ENCODE data around the gene CLDN6. TPM values are rescaled to one million over a fixed set of nuclear protein-coding genes. Genes with fewer than 3 reads are reported as not detected.

The CLDN6 gene
- total RNA-seq, 1 experiment from 2014 or later, result 743 TPM

GRCh38 chr16:3045758-3046640 is 28.0 kb upstream of the CLDN6 start, which contains the start of gene MMP25:
TSS of gene MMP25 (plus strand) at chr16:3046561. CDS start at chr16:3046918, 357 bp downstream.
- no peak for TF ChIP-seq CTCF (conservative IDR thresholded peaks at IDR 0.05)
- no peak within 1 kb of the TSS for H2AFZ ChIP-seq (ENCODE audit: low read length)
- peak; percentile 66 for DNase-seq

More at GRCh38 chr16:3045758-3046640, 28.0 kb upstream of the CLDN6 start, which contains the start of gene MMP25:
- Histone ChIP-seq H3K4me2 (ENCODE audit: insufficient read depth, insufficient read length, low read length) (peak within 1 kb of the TSS; percentile 87), H2BK5ac (ENCODE audit: insufficient read length, low read length) (no peak within 1 kb of the TSS), H3K79me1 (ENCODE audit: insufficient read depth, low read depth, low read length, poor library complexity, severe bottlenecking) (no peaks in the 10 kb centered on the region), H3K56ac (ENCODE audit: insufficient read length, low read depth, low read length) (no peak within 1 kb of the TSS), H2AK5ac (ENCODE audit: insufficient read length, low read length) (no peak within 1 kb of the TSS), H3K23me2 (ENCODE audit: insufficient read length, low read depth, low read length, poor library complexity, severe bottlenecking) (peaks cover 20% of the 10 kb centered on the region), H3K14ac (ENCODE audit: insufficient read depth, low read length) (peak within 1 kb of the TSS; percentile 78), H3K4ac (ENCODE audit: low read depth, low read length) (no peak within 1 kb of the TSS), H4K8ac (replicated peaks; ENCODE audit: insufficient read length, low read depth, low read length) (no peak within 1 kb of the TSS), H3K9ac (ENCODE audit: extremely low read depth, insufficient read length, low read length) (peak within 1 kb of the TSS; percentile 88), H3K4me1 (ENCODE audit: insufficient read depth, low read length) (no peaks in the 10 kb centered on the region), H4K20me1 (ENCODE audit: control insufficient read depth, insufficient read depth, insufficient read length) (no peaks in the 10 kb centered on the region), H2BK120ac (ENCODE audit: low read depth, low read length, poor library complexity, severe bottlenecking) (no peak within 1 kb of the TSS), H3K79me2 (ENCODE audit: insufficient read depth, low read length) (no peaks in the 10 kb centered on the region), H3K27me3 (ENCODE audit: insufficient read depth, low read length) (no peaks in the 10 kb centered on the region), H3K9me3 (ENCODE audit: control insufficient read depth, low read depth, low read length) (no peaks in the 10 kb centered on the region), H4K91ac (ENCODE audit: insufficient read length, low read depth, low read length) (no peak within 1 kb of the TSS), H2BK12ac (ENCODE audit: insufficient read length, low read depth, low read length) (no peak within 1 kb of the TSS), H4K5ac (ENCODE audit: insufficient read length, low read depth, low read length) (no peak within 1 kb of the TSS), H2BK15ac (ENCODE audit: low read depth, low read length) (no peak within 1 kb of the TSS), H2BK20ac (ENCODE audit: low read depth, low read length, poor library complexity, severe bottlenecking) (no peak within 1 kb of the TSS), H3K18ac (ENCODE audit: insufficient read length, low read depth, low read length) (peak within 1 kb of the TSS; percentile 83), H3K23ac (ENCODE audit: insufficient read length, low read depth, low read length) (no peak within 1 kb of the TSS), H3K27ac (ENCODE audit: insufficient read length, low read depth, low read length) (no peak within 1 kb of the TSS), H3T11ph (ENCODE audit: low read length) (no peak within 1 kb of the TSS)
- no CpG with 5 or more reads among the region's 86 CpGs for WGBS (ENCODE audit: extremely low coverage, insufficient read length, low lambda C conversion rate)
- peaks cover 65% of the 10 kb centered on the region for H3K27me3 Mint-ChIP-seq (ENCODE audit: low read depth)
- peaks cover 5 to 20% (median 20%) of the 10 kb centered on the region in 3 experiments for H3K36me3 Mint-ChIP-seq (ENCODE audit: insufficient read depth in 1 of 3, low read depth in 3 of 3)
- peaks cover 0 to 3% of the 10 kb centered on the region in 2 experiments; a peak in 2 of 5 replicates for H3K9me3 Mint-ChIP-seq
- H3K4me1 Mint-ChIP-seq, result peaks cover 3 to 12% of the 10 kb centered on the region in 2 experiments; a peak in 3 of 4 replicates
- peak within 1 kb of the TSS; percentile 79 to 91 for H3K4me3 Mint-ChIP-seq
- peak within 1 kb of the TSS in 1 of 3 experiments; percentile 52; a peak in 1 of 7 replicates for H3K27ac Mint-ChIP-seq

All from H9 (cell line).